Activated naive CD4-positive, alpha-beta T cell treated with anti-CD3 and anti-CD28 coated beads for 36 hours (primary cell): ENCODE measurements around the gene KIF21A. TPM values are rescaled to one million over a fixed set of nuclear protein-coding genes. Genes with fewer than 3 reads are reported as not detected.

ENCODE experiments used
- CTCF ChIA-PET: fragments of 350-600 bp; sonication (Branson Sonifier 250); formaldehyde crosslinking; loops from one replicate; lab custom pipeline; 2021; ENCODE audit warnings: antibody characterized with exemption; lab: Charles Lee
- DNase-seq: peaks from one replicate; pipeline ENCODE4 v3.0.0-alpha.2; 2020
- H3K27ac Mint-ChIP-seq: one replicate; pipeline ENCODE4 v1.8.0; 2021; ENCODE audit warnings: mild to moderate bottlenecking, mixed read lengths
- H3K27me3 Mint-ChIP-seq: one replicate; pipeline ENCODE4 v1.8.0; 2021; ENCODE audit warnings: low read depth, mixed read lengths
- H3K36me3 Mint-ChIP-seq: one replicate; pipeline ENCODE4 v1.8.0; 2021; ENCODE audit warnings: low read depth, mixed read lengths
- H3K4me1 Mint-ChIP-seq: one replicate; pipeline ENCODE4 v1.8.0; 2021; ENCODE audit warnings: low read depth, mixed read lengths
- H3K4me3 Mint-ChIP-seq: one replicate; pipeline ENCODE4 v1.8.0; 2021; ENCODE audit warnings: mild to moderate bottlenecking, moderate library complexity, mixed read lengths
- H3K9me3 Mint-ChIP-seq: one replicate; pipeline ENCODE4 v1.8.0; 2021; ENCODE audit warnings: mixed read lengths
- intact Hi-C: fragments of 100-400 bp; cut with micrococcal nuclease; formaldehyde crosslinking; loops from one replicate; pipeline ENCODE4 v1.15.1; 2023
- total RNA-seq, 2 experiments: library from RNA; stranded (reverse); gene quantifications; one replicate each; pipeline ENCODE4 v1.2.3, GENCODE V29; 2021

The KIF21A gene
- total RNA-seq, 2 experiments from 2014 or later, result 21.4 to 22.0 TPM

- CTCF ChIA-PET, result interaction anchor here (0.5 kb wide), 1 partner anchor 898 kb away, joined by 3 read pairs; no protein-coding TSS in a partner anchor
- intact Hi-C loops, result no loop called here
- no peak for DNase-seq
- H3K36me3 Mint-ChIP-seq, result no peaks in the 10 kb centered on the region
- no peak overlapping the region for H3K4me3 Mint-ChIP-seq
- no peak overlapping the region for H3K27ac Mint-ChIP-seq
- peaks cover 3% of the 10 kb centered on the region for H3K27me3 Mint-ChIP-seq
- H3K4me1 Mint-ChIP-seq, result peaks cover 6% of the 10 kb centered on the region
- no peaks in the 10 kb centered on the region for H3K9me3 Mint-ChIP-seq
These were observed 164.5 kb downstream of the KIF21A start for GRCh38 chr12:39278426-39278825.

- Mint-ChIP-seq H3K27me3 (peaks cover 5% of the 10 kb centered on the region), H3K4me1 (peaks cover 6% of the 10 kb centered on the region), H3K36me3 (no peaks in the 10 kb centered on the region), H3K9me3 (no peaks in the 10 kb centered on the region), H3K4me3 (no peak overlapping the region), H3K27ac (no peak overlapping the region)
- intact Hi-C loops, result no loop called here
- peak; percentile 8 for DNase-seq
- CTCF ChIA-PET, result no interaction called here
These were observed 165.5 kb downstream of the KIF21A start for GRCh38 chr12:39277416-39277815.

GRCh38 chr12:39275846-39276245 lies 167.1 kb downstream of the KIF21A start:
- Mint-ChIP-seq H3K27me3 (peaks cover 7% of the 10 kb centered on the region), H3K4me3 (no peak overlapping the region), H3K27ac (no peak overlapping the region), H3K9me3 (no peaks in the 10 kb centered on the region), H3K36me3 (no peaks in the 10 kb centered on the region), H3K4me1 (peaks cover 6% of the 10 kb centered on the region)
- no peak for DNase-seq
- CTCF ChIA-PET, result interaction anchor here (0.8 to 3.8 kb wide), 2 partner anchors 11 to 17 kb away, joined by 3 to 12 read pairs; no protein-coding TSS in a partner anchor
- intact Hi-C loops, result no loop called here

GRCh38 chr12:39272871-39273655 lies 169.9 kb downstream of the KIF21A start:
- intact Hi-C loops, result loop anchor here (1.0 to 5.0 kb wide), 6 partner anchors 128 to 1136 kb away; no protein-coding TSS in a partner anchor
- Mint-ChIP-seq H3K27me3 (peaks cover 10% of the 10 kb centered on the region), H3K36me3 (no peaks in the 10 kb centered on the region), H3K4me1 (peaks cover 6% of the 10 kb centered on the region), H3K9me3 (no peaks in the 10 kb centered on the region), H3K27ac (no peak overlapping the region), H3K4me3 (no peak overlapping the region)
- DNase-seq, result peak; percentile 38
- CTCF ChIA-PET, result interaction anchor here (0.6 to 3.8 kb wide), 19 partner anchors 9 to 1534 kb away, joined by 3 to 12 read pairs (median 4); no protein-coding TSS in a partner anchor

- H3K4me3 Mint-ChIP-seq, result no peak overlapping the region
- peaks cover 8% of the 10 kb centered on the region for H3K27me3 Mint-ChIP-seq
- H3K27ac Mint-ChIP-seq, result no peak overlapping the region
- H3K36me3 Mint-ChIP-seq, result no peaks in the 10 kb centered on the region
- no peaks in the 10 kb centered on the region for H3K9me3 Mint-ChIP-seq
- no peaks in the 10 kb centered on the region for H3K4me1 Mint-ChIP-seq
- CTCF ChIA-PET, result no interaction called here
- no peak for DNase-seq
- intact Hi-C loops, result no loop called here
These were observed 173.4 kb downstream of the KIF21A start for GRCh38 chr12:39269492-39269891.

GRCh38 chr12:39267886-39268285 lies 175.0 kb downstream of the KIF21A start:
- H3K4me1 Mint-ChIP-seq, result no peaks in the 10 kb centered on the region
- H3K36me3 Mint-ChIP-seq, result no peaks in the 10 kb centered on the region
- no peaks in the 10 kb centered on the region for H3K9me3 Mint-ChIP-seq
- no peak overlapping the region for H3K4me3 Mint-ChIP-seq
- intact Hi-C loops, result no loop called here
- H3K27ac Mint-ChIP-seq, result no peak overlapping the region
- CTCF ChIA-PET, result no interaction called here
- DNase-seq, result no peak
- peaks cover 5% of the 10 kb centered on the region for H3K27me3 Mint-ChIP-seq

GRCh38 chr12:39252628-39253027 lies 190.3 kb downstream of the KIF21A start:
- Mint-ChIP-seq H3K4me3 (no peak overlapping the region), H3K27ac (no peak overlapping the region), H3K4me1 (no peaks in the 10 kb centered on the region), H3K9me3 (no peaks in the 10 kb centered on the region), H3K36me3 (no peaks in the 10 kb centered on the region), H3K27me3 (peaks cover 3% of the 10 kb centered on the region)
- DNase-seq, result no peak
- intact Hi-C loops, result no loop called here
- CTCF ChIA-PET, result no interaction called here

Other genes starting within 250 kb of the KIF21A start
- 1 to 10 TPM; 8.6 to 9.1 TPM for gene ABCD2, start 176.7 kb upstream of the KIF21A start, total RNA-seq